Activated CD8-positive, alpha-beta memory T cell treated with anti-CD3 and anti-CD28 coated beads for 24 hours (primary cell): Measurements from ENCODE around the gene USP24.

Source experiments
- DNase-seq: peaks from one replicate; pipeline ENCODE4 v3.0.0-alpha.2; 2020

USP24 gene

GRCh38 chr1:55021942-55022546 lies 193.1 kb downstream of the USP24 start:
- peak; percentile 86 for DNase-seq

GRCh38 chr1:55018395-55018794 lies 196.8 kb downstream of the USP24 start:
- DNase-seq, result no peak
